WI38 (cell line): Measurements from ENCODE around the gene CAP1.
"Not testable (repeated sequence)": the region's sequence is repeated elsewhere in the genome, so short reads cannot be mapped to it uniquely, and the experiment has no call there.

Experiments
- H3K4me3 ChIP-seq: 2 replicates; pipeline ENCODE4 v1.5.1; 2011; ENCODE audit warnings: low read depth, mild to moderate bottlenecking, control low read depth, low read length
- CTCF ChIP-seq: IDR thresholded peaks from 2 replicates; pipeline ENCODE4 v1.5.1; 2012; ENCODE audit warnings: low read depth, mild to moderate bottlenecking, control low read depth, low read length

CAP1 gene

GRCh38 chr1:40003156-40004093 lies 37.1 kb upstream of the CAP1 start:
- H3K4me3 ChIP-seq: no peak overlapping the region
- TF ChIP-seq CTCF: no peak

GRCh38 chr1:40004857-40005256 lies 35.7 kb upstream of the CAP1 start:
- no peak for TF ChIP-seq CTCF
- no peak overlapping the region for H3K4me3 ChIP-seq

- H3K4me3 ChIP-seq: not testable (repeated sequence)
Measured at GRCh38 chr1:40007481-40008034, 33.0 kb upstream of the CAP1 start.

- no peak overlapping the region for H3K4me3 ChIP-seq
- no peak for TF ChIP-seq CTCF
Measured at GRCh38 chr1:40011198-40011597, 29.3 kb upstream of the CAP1 start.

GRCh38 chr1:40014253-40014706 lies 26.2 kb upstream of the CAP1 start:
- no peak overlapping the region for H3K4me3 ChIP-seq
- TF ChIP-seq CTCF: no peak

GRCh38 chr1:40014812-40015594 lies 25.5 kb upstream of the CAP1 start:
- no peak for TF ChIP-seq CTCF
- no peak overlapping the region for H3K4me3 ChIP-seq

- TF ChIP-seq CTCF: no peak
- no peak overlapping the region for H3K4me3 ChIP-seq
Measured at GRCh38 chr1:40017951-40018575, 22.5 kb upstream of the CAP1 start.
